Coronary artery (tissue), 2 donors: Measurements from ENCODE around the gene PSRC1.

Experiments used
- DNase-seq: peaks from one replicate; pipeline ENCODE4 v3.0.0-alpha.2; 2017; ENCODE audit warnings: low spot score
- H3K27ac ChIP-seq, 2 donors: fragments of 200-600 bp; sonication (generic); one replicate each; pipeline ENCODE4 v1.5.1; 2016 to 2019
- H3K4me3 ChIP-seq: fragments of 200-600 bp; sonication (generic); 2 replicates; pipeline ENCODE4 v1.5.1; 2016; ENCODE audit warnings: mild to moderate bottlenecking, moderate library complexity
- TF ChIP-seq, protein P1 (sequence below): fragments of 200-600 bp; sonication (generic); IDR thresholded peaks from one replicate; pipeline ENCODE4 v1.5.1; 2019; ENCODE audit warnings: antibody characterized with exemption

PSRC1 gene

DNA sequence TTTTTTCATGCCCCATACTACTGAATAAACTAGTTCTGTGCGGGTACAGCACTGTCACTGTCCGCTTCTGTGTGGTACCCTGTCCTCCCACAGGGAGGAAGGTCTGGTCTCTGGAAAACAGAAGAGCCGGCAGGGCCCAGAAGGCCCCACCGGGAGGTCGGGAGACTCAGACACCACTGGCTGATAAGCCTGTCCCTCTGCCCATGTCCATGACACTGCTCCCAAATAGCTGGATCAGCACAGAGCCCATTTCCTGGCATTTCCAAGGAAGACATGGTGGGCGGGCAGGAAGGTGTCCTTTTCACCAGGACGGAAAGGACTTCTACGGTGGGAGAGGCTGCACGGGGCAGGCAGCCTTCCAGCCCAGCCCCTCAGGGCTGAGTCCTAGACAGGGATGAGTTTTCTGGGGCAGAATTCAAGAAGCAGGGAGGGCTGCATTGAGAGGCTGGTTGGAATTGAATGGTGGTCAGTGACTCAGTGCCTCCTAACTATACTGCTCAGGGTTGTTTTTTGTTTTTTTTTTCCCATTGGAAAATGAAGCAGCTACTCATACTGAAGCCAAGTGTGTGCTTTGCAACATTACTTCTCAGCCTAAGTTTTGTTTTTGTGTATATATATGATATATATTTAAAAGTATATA, 7.1 kb downstream of the PSRC1 start:
- DNase-seq, result peak; percentile 70
- TF ChIP-seq, protein P1, sequence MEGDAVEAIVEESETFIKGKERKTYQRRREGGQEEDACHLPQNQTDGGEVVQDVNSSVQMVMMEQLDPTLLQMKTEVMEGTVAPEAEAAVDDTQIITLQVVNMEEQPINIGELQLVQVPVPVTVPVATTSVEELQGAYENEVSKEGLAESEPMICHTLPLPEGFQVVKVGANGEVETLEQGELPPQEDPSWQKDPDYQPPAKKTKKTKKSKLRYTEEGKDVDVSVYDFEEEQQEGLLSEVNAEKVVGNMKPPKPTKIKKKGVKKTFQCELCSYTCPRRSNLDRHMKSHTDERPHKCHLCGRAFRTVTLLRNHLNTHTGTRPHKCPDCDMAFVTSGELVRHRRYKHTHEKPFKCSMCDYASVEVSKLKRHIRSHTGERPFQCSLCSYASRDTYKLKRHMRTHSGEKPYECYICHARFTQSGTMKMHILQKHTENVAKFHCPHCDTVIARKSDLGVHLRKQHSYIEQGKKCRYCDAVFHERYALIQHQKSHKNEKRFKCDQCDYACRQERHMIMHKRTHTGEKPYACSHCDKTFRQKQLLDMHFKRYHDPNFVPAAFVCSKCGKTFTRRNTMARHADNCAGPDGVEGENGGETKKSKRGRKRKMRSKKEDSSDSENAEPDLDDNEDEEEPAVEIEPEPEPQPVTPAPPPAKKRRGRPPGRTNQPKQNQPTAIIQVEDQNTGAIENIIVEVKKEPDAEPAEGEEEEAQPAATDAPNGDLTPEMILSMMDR, result no peak
- H3K27ac ChIP-seq, result no peak overlapping the region
- no peak overlapping the region for H3K4me3 ChIP-seq

DNA sequence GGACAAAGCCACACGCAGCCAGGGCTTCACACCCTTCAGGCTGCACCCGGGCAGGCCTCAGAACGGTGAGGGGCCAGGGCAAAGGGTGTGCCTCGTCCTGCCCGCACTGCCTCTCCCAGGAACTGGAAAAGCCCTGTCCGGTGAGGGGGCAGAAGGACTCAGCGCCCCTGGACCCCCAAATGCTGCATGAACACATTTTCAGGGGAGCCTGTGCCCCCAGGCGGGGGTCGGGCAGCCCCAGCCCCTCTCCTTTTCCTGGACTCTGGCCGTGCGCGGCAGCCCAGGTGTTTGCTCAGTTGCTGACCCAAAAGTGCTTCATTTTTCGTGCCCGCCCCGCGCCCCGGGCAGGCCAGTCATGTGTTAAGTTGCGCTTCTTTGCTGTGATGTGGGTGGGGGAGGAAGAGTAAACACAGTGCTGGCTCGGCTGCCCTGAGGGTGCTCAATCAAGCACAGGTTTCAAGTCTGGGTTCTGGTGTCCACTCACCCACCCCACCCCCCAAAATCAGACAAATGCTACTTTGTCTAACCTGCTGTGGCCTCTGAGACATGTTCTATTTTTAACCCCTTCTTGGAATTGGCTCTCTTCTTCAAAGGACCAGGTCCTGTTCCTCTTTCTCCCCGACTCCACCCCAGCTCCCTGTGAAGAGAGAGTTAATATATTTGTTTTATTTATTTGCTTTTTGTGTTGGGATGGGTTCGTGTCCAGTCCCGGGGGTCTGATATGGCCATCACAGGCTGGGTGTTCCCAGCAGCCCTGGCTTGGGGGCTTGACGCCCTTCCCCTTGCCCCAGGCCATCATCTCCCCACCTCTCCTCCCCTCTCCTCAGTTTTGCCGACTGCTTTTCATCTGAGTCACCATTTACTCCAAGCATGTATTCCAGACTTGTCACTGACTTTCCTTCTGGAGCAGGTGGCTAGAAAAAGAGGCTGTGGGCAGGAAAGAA, 8.1 kb downstream of the PSRC1 start:
- no peak overlapping the region for H3K4me3 ChIP-seq
- DNase-seq, result peak; percentile 69
- TF ChIP-seq, protein P1, result no peak
- no peak overlapping the region for H3K27ac ChIP-seq

DNA sequence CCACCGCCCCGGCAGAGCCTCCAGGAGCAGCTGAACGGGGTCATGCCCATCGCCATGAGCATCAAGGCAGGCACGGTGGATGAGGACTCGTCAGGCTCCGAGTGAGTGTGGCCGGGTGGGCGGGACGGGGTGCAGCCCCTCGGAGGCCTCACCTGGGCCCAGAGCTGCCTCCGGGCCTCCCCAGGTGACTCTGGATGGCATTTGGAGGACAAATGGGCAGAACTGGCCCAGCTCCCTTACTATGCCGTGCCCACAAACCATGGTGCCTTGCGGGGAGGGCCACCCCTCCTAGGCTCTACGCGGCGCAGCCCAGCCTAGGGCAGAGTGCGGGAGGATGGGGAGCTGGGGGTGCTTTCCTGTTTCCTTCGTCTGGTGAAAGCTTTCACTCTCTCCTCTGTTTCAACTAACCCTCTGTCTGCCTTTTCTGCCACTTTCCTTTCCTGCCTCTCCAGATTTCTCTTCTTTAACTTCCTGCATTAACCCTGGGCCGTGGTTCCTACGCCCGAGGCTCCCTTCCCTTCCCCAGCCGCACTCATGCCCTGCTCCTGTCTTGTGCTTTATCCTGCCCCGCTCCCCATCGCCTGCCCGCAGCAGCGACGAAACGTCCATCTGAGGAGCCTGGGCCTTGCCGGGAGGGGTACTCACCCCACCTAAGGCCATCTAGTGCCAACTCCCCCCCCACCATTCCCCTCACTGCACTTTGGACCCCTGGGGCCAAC, 9.2 kb downstream of the PSRC1 start:
- DNase-seq, result peak; percentile 65
- TF ChIP-seq, protein P1, result no peak
- no peak overlapping the region for H3K4me3 ChIP-seq
- H3K27ac ChIP-seq, result no peak overlapping the region

DNA sequence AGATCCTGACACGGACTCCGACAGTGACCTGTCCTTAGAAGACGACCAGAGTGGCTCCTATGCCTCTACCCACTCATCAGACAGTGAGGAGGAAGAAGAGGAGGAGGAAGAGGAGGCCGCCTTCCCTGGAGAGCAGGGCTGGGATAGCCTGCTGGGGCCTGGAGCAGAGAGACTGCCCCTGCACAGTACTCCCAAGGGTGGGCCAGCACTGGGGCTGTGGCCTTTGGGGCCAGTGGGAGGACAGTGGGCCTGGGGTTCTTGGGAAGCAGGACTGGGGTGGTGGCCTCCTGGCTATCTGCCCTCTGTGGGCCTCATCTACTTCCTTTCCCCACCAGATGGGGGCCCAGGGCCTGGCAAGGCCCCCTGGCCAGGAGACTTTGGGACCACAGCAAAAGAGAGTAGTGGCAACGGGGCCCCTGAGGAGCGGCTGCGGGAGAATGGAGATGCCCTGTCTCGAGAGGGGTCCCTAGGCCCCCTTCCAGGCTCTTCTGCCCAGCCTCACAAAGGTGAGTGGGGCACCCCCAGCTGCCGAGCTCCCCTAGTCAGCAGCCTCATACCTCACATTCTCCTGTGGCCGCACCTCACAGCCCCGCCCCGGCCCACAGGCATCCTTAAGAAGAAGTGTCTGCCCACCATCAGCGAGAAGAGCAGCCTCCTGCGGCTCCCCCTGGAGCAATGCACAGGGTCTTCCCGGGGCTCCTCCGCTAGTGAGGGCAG, 10.0 kb downstream of the PSRC1 start:
- DNase-seq, result peak; percentile 67
- no peak overlapping the region for H3K4me3 ChIP-seq
- TF ChIP-seq, protein P1, result no peak
- H3K27ac ChIP-seq, result no peak overlapping the region

DNA sequence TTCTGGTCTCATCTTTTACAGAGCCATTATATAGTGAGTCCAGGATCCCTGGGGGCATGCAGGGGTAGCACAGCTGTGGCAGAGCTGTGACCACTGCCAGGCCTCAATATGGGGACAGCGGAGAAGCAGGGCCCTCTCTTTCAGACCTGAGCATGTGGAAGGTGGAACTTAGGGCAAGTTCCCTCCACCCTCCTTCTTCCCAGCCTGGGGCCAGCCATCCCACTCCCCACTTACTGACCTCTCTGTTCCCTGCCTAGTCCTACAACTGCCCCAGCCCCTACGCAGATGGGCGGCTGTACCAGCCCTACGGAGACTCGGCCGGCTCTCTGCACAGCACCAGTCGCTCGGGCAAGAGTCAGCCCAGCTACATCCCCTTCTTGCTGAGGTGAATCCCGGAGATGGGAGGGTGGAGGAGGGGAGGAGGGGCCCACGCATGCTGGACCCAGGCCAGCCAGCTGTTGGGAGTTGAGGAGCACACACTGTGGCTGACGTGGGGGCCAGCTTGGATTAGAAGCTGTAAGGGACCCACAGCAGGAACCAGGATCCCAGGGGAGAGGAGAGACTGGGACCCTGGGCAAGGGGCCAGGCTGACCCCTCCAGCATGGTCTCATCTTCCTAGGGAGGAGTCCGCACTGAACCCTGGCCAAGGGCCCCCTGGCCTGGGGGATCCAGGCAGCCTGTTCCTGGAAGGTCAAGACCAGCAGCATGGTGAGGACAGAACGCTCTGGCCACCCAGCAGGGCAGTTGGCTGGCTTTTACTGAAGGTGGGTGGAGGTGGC, 10.7 kb downstream of the PSRC1 start:
- DNase-seq, result peak; percentile 59
- no peak overlapping the region for H3K27ac ChIP-seq
- H3K4me3 ChIP-seq, result no peak overlapping the region
- TF ChIP-seq, protein P1, result no peak

DNA sequence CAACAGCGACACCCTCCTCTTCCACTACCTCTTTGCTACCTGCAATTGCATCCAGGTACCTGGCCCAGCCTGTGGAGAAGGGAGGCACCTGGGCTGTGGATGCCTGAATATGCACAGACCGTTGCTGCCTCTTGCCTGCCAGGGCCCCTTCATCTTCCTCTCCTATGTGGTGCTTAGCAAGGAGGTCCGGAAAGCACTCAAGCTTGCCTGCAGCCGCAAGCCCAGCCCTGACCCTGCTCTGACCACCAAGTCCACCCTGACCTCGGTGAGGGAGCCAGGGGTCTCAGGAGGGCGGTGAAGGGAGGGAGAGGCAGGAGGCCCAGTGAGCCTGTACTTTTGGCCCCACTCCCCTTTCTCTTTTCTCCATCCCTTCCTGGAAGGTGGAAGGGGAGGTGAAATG, 11.5 kb downstream of the PSRC1 start:
- TF ChIP-seq, protein P1, result no peak
- Histone ChIP-seq H3K4me3 (no peak overlapping the region), H3K27ac (no peak overlapping the region)
- DNase-seq, result no peak
